Tibial nerve (tissue), 4 donors: Measurements from ENCODE around the gene SPTAN1. TPM values are rescaled to one million over a fixed set of nuclear protein-coding genes. Genes with fewer than 3 reads are reported as not detected.

Experiments used
- DNase-seq, 2 donors: peaks; one replicate each; pipeline ENCODE4 v3.0.0-alpha.2; 2019; ENCODE audit warnings: low spot score in 2 of 2
- H3K27ac ChIP-seq, 4 donors: fragments of 200-600 bp; sonication (generic) in 3 of 4; one replicate each; pipeline ENCODE4 v1.5.1; 2017 to 2019; ENCODE audit warnings: mild to moderate bottlenecking in 1 of 4
- H3K27me3 ChIP-seq, 2 donors: fragments of 200-600 bp; sonication (generic) in 1 of 2; one replicate each; pipeline versions ENCODE4 v1.5.1 to v1.6.0; 2017 to 2019
- H3K36me3 ChIP-seq, 3 donors: fragments of 200-600 bp; sonication (generic); one replicate each; pipeline ENCODE4 v1.5.1; 2018 to 2019
- H3K4me1 ChIP-seq, 4 donors: fragments of 200-600 bp; sonication (generic) in 3 of 4; one replicate each; pipeline ENCODE4 v1.5.1; 2017 to 2019
- H3K4me3 ChIP-seq, 4 donors: fragments of 200-600 bp; sonication (generic) in 3 of 4; one replicate each; pipeline ENCODE4 v1.5.1; 2017 to 2019; ENCODE audit warnings: mild to moderate bottlenecking in 1 of 4, moderate library complexity in 1 of 4
- H3K9me3 ChIP-seq, 4 donors: fragments of 200-600 bp; sonication (generic) in 3 of 4; one replicate each; pipeline ENCODE4 v1.5.1; 2017 to 2019
- CTCF ChIP-seq, 5 experiments: fragments of 200-600 bp in 3 of 5; fragments of 450-650 bp in 2 of 5; sonication (generic) in 3 of 5; IDR thresholded peaks; one replicate each; pipeline ENCODE4 v1.5.1; 2016 to 2019; ENCODE audit warnings: antibody characterized with exemption in 5 of 5, mild to moderate bottlenecking in 3 of 5, moderate library complexity in 2 of 5
- EP300 ChIP-seq, 2 donors: sonication (generic); formaldehyde crosslinking; IDR thresholded peaks; one replicate each; pipeline ENCODE4 v1.6.1; 2017; ENCODE audit warnings: antibody characterized with exemption in 2 of 2, mild to moderate bottlenecking in 1 of 2
- POLR2A ChIP-seq, 2 donors: fragments of 450-650 bp; IDR thresholded peaks; one replicate each; pipeline ENCODE4 v1.6.1; 2017; ENCODE audit warnings: antibody characterized with exemption in 2 of 2, mild to moderate bottlenecking in 2 of 2, moderate library complexity in 2 of 2
- WGBS, 2 donors: methylation state at CpG; one replicate each; pipeline ENCODE4 v1.1.5; 2018; 5-methylcytosine and 5-hydroxymethylcytosine counted together
- total RNA-seq, 4 donors: library from RNA; depleted of rRNA; stranded (reverse); fragments of >200 nt; gene quantifications; one replicate each; pipeline ENCODE4 v1.1.0, GENCODE V29; 2016

Gene SPTAN1
- total RNA-seq, 4 donors from 2014 or later, result 491 to 540 (median 508) TPM

- WGBS, 2 donors, result 2 to 3% methylated on average over 12 of the region's 12 CpGs
- no peaks in the 10 kb centered on the region for H3K9me3 ChIP-seq
- H3K27ac ChIP-seq, result peak overlapping the region; percentile 63 to 94 (median 77)
- TF ChIP-seq CTCF (IDR thresholded peaks at IDR 0.05) (no peak), EP300 (IDR thresholded peaks at IDR 0.05) (peak; percentile 36 to 54), POLR2A (IDR thresholded peaks at IDR 0.05) (no peak)
- H3K4me1 ChIP-seq, result peaks cover 0 to 87% (median 67%) of the 10 kb centered on the region in 4 donors
- DNase-seq, result peak; percentile 76 to 84
- H3K36me3 ChIP-seq, result no peaks in the 10 kb centered on the region
- no peaks in the 10 kb centered on the region for H3K27me3 ChIP-seq
- peak overlapping the region in 2 of 4 donors; percentile 4 to 30 for H3K4me3 ChIP-seq
These were observed 6.3 kb downstream of the SPTAN1 start for GRCh38 chr9:128558431-128559310.

GRCh38 chr9:128565578-128565977, 13.2 kb downstream of the SPTAN1 start:
- WGBS, 2 donors, result 66 to 75% methylated on average over 4 of the region's 4 CpGs
- H3K4me1 ChIP-seq, result peaks cover 0 to 39% (median 10%) of the 10 kb centered on the region in 4 donors
- TF ChIP-seq POLR2A (IDR thresholded peaks at IDR 0.05), result no peak
- no peak for TF ChIP-seq CTCF (IDR thresholded peaks at IDR 0.05)
- TF ChIP-seq EP300 (IDR thresholded peaks at IDR 0.05), result no peak
- peaks cover 0 to 46% (median 7%) of the 10 kb centered on the region in 3 donors for H3K36me3 ChIP-seq
- H3K27ac ChIP-seq, result peak overlapping the region in 2 of 4 donors; percentile 59 to 62
- no peaks in the 10 kb centered on the region for H3K9me3 ChIP-seq
- no peak overlapping the region for H3K4me3 ChIP-seq
- DNase-seq, result no peak
- no peaks in the 10 kb centered on the region for H3K27me3 ChIP-seq

GRCh38 chr9:128568470-128569078, 16.2 kb downstream of the SPTAN1 start:
- Histone ChIP-seq H3K4me3 (no peak overlapping the region), H3K27ac (no peak overlapping the region), H3K36me3 (peaks cover 0 to 76% (median 11%) of the 10 kb centered on the region in 3 donors), H3K27me3 (no peaks in the 10 kb centered on the region), H3K4me1 (peaks cover 0 to 22% (median 0%) of the 10 kb centered on the region in 4 donors), H3K9me3 (no peaks in the 10 kb centered on the region)
- no peak for DNase-seq
- TF ChIP-seq CTCF (IDR thresholded peaks at IDR 0.05), result no peak
- TF ChIP-seq EP300 (IDR thresholded peaks at IDR 0.05), result no peak
- TF ChIP-seq POLR2A (IDR thresholded peaks at IDR 0.05), result no peak
- WGBS, 2 donors, result 65 to 75% methylated on average over 8 of the region's 8 CpGs

GRCh38 chr9:128575469-128575868, 23.1 kb downstream of the SPTAN1 start:
- no peaks in the 10 kb centered on the region for H3K27me3 ChIP-seq
- TF ChIP-seq CTCF (IDR thresholded peaks at IDR 0.05) (no peak), EP300 (IDR thresholded peaks at IDR 0.05) (no peak), POLR2A (IDR thresholded peaks at IDR 0.05) (no peak)
- 46 to 50% methylated on average over 4 of the region's 4 CpGs for WGBS, 2 donors
- DNase-seq, result no peak
- no peak overlapping the region for H3K4me3 ChIP-seq
- peaks cover 9 to 97% (median 48%) of the 10 kb centered on the region in 3 donors for H3K36me3 ChIP-seq
- no peaks in the 10 kb centered on the region for H3K9me3 ChIP-seq
- peaks cover 0 to 21% (median 7%) of the 10 kb centered on the region in 4 donors for H3K4me1 ChIP-seq
- peak overlapping the region in 2 of 4 donors; percentile 40 to 51 for H3K27ac ChIP-seq

GRCh38 chr9:128575916-128576315, 23.5 kb downstream of the SPTAN1 start:
- H3K4me3 ChIP-seq, result no peak overlapping the region
- H3K27me3 ChIP-seq, result no peaks in the 10 kb centered on the region
- no peak for TF ChIP-seq POLR2A (IDR thresholded peaks at IDR 0.05)
- no peak for TF ChIP-seq CTCF (IDR thresholded peaks at IDR 0.05)
- no peak for TF ChIP-seq EP300 (IDR thresholded peaks at IDR 0.05)
- H3K4me1 ChIP-seq, result peaks cover 0 to 21% (median 7%) of the 10 kb centered on the region in 4 donors
- 85 to 88% methylated on average over 2 of the region's 2 CpGs for WGBS, 2 donors
- H3K36me3 ChIP-seq, result peaks cover 9 to 97% (median 50%) of the 10 kb centered on the region in 3 donors
- H3K27ac ChIP-seq, result peak overlapping the region in 1 of 4 donors; percentile 51
- no peaks in the 10 kb centered on the region for H3K9me3 ChIP-seq
- no peak for DNase-seq
